ENCODE results near the gene TAF7L. TPM values are rescaled to one million over a fixed set of nuclear protein-coding genes. Genes with fewer than 3 reads are reported as not detected.
"Not testable (repeated sequence)": the region's sequence is repeated elsewhere in the genome, so short reads cannot be mapped to it uniquely, and the experiment has no call there.

TAF7L gene
- total and polyA plus RNA-seq, 2 of the 13 experiments (the other 11 are each of a cell fraction or from before 2014, with no cell fraction given), result 0.05 TPM; not detected in 1

DNA sequence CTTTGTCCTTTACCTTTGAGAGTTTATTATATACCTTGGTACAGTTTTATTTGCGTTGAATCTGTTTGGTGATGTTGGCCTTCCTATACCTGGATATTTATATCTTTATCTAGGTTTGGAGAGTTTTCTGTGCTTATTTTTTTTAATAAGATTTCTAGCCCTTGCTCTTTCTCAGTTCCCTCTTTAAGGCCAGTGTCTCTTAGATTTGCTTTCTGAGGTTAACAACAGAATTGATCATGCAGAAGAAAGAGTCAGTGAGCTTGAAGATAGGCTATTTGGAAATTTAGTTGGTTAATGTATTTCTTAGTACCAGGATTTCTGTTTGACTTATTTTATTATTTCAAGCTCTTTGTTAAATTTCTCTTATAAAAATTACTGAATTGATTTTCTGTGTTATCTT lies 12.7 kb upstream of the TAF7L start:
- no peak overlapping the region for H2AFZ ChIP-seq (ENCODE audit: low read length)
- in situ Hi-C loops (cut with HindIII; ENCODE audit: extremely low pct_ligation_motif_present, low pct_unique_long_range_greater_than_20kb), result no loop called here
- H3K9me3 ChIP-seq (ENCODE audit: low read length), result no peaks in the 10 kb centered on the region
- no peaks in the 10 kb centered on the region for H4K20me1 ChIP-seq (ENCODE audit: insufficient read depth, low read length)
- ChIA-PET CTCF (ENCODE audit: low intra/inter-chr PET ratio, low total read pairs) (no interaction called here), POLR2A (no interaction called here)
- H3K27me3 ChIP-seq (ENCODE audit: control insufficient read depth in 1 of 2, insufficient read depth in 2 of 2, low read length in 2 of 2), result no peaks in the 10 kb centered on the region
- no peak overlapping the region for H3K9ac ChIP-seq (ENCODE audit: insufficient read depth, low read depth, low read length)
- no peak for ATAC-seq
- no peaks in the 10 kb centered on the region for H3K79me2 ChIP-seq (ENCODE audit: insufficient read depth, low read length)
- BruUV-seq (replicated peaks), result no TSS peak
- H3K4me2 ChIP-seq (ENCODE audit: low read depth, low read length), result no peak overlapping the region
- no peak for DNase-seq (ENCODE audit: low spot score)
- no peaks in the 10 kb centered on the region for H3K36me3 ChIP-seq (replicated peaks in 1 of 2; ENCODE audit: control insufficient read depth in 1 of 2, insufficient read depth in 2 of 2, low read length in 2 of 2)
- H3K4me3 ChIP-seq (replicated peaks in 1 of 3; ENCODE audit: insufficient read depth in 1 of 3, low read depth in 2 of 3, low read length in 3 of 3), result no peak overlapping the region
- H3K27ac ChIP-seq (ENCODE audit: extremely low read length, insufficient read depth, low read length), result no peak overlapping the region
- H3K4me1 ChIP-seq (ENCODE audit: insufficient read depth, low read length), result no peaks in the 10 kb centered on the region
- no peak for FAIRE-seq
- intact Hi-C loops (cut with micrococcal nuclease; ENCODE audit: unreplicated experiment), result no loop called here
- no peak for TF ChIP-seq ZMAT3 (CRISPR knock-in tag; conservative IDR thresholded peaks at IDR 0.05)
- no peak for TF ChIP-seq CREB1 (IDR thresholded peaks at IDR 0.05)
- TF ChIP-seq CREB1 (CRISPR knock-in tag; IDR thresholded peaks at IDR 0.05), result no peak
- no peak for TF ChIP-seq ZNF530 (CRISPR knock-in tag; IDR thresholded peaks at IDR 0.05; ENCODE audit: low read depth)
- no peak for TF ChIP-seq ZNF550 (CRISPR knock-in tag; IDR thresholded peaks at IDR 0.05; ENCODE audit: borderline replicate concordance)
- TF ChIP-seq HOXA5 (CRISPR knock-in tag; IDR thresholded peaks at IDR 0.05), result no peak
- no peak for TF ChIP-seq ZNF232 (CRISPR knock-in tag; IDR thresholded peaks at IDR 0.05; ENCODE audit: borderline replicate concordance)
- no peak for TF ChIP-seq NR2F1 (CRISPR knock-in tag; IDR thresholded peaks at IDR 0.05)
- no peak for TF ChIP-seq STAG1 (CRISPR knock-in tag; IDR thresholded peaks at IDR 0.05)
- no peak for TF ChIP-seq ATF4 (CRISPR knock-in tag; IDR thresholded peaks at IDR 0.05)
- TF ChIP-seq AHR (CRISPR knock-in tag; IDR thresholded peaks at IDR 0.05), result no peak
- TF ChIP-seq ZNF740 (CRISPR knock-in tag; IDR thresholded peaks at IDR 0.05), result no peak
- no peak for TF ChIP-seq HMG20B (CRISPR knock-in tag; conservative IDR thresholded peaks at IDR 0.05)
- no peak for TF ChIP-seq NFE2L1 (CRISPR knock-in tag; IDR thresholded peaks at IDR 0.05; ENCODE audit: borderline replicate concordance)
- TF ChIP-seq E2F5 (CRISPR knock-in tag; conservative IDR thresholded peaks at IDR 0.05), result no peak
- no peak for TF ChIP-seq HNRNPL (IDR thresholded peaks at IDR 0.05; ENCODE audit: low read depth, low read length)
- 15% methylated on average over 1 of the region's 1 CpG for WGBS (ENCODE audit: low lambda C conversion rate)

GRCh38 chrX:101295603-101296002 lies 4.5 kb upstream of the TAF7L start:
- H3K9ac ChIP-seq (ENCODE audit: insufficient read depth, low read depth, low read length); H3K27ac ChIP-seq (ENCODE audit: extremely low read length, insufficient read depth, low read length); H3K4me1 ChIP-seq (ENCODE audit: insufficient read depth, low read length); CTCF ChIA-PET (ENCODE audit: low intra/inter-chr PET ratio, low total read pairs); H3K4me3 ChIP-seq (replicated peaks in 1 of 3; ENCODE audit: insufficient read depth in 1 of 3, low read depth in 2 of 3, low read length in 3 of 3); in situ Hi-C loops (cut with HindIII; ENCODE audit: extremely low pct_ligation_motif_present, low pct_unique_long_range_greater_than_20kb); H3K36me3 ChIP-seq (replicated peaks in 1 of 2; ENCODE audit: control insufficient read depth in 1 of 2, insufficient read depth in 2 of 2, low read length in 2 of 2); H3K4me2 ChIP-seq (ENCODE audit: low read depth, low read length); DNase-seq (ENCODE audit: low spot score); H3K27me3 ChIP-seq (ENCODE audit: control insufficient read depth in 1 of 2, insufficient read depth in 2 of 2, low read length in 2 of 2); H3K79me2 ChIP-seq (ENCODE audit: insufficient read depth, low read length); H4K20me1 ChIP-seq (ENCODE audit: insufficient read depth, low read length); H3K9me3 ChIP-seq (ENCODE audit: low read length); FAIRE-seq; BruUV-seq (replicated peaks); H2AFZ ChIP-seq (ENCODE audit: low read length); ATAC-seq; POLR2A ChIA-PET: not testable (repeated sequence)
- 18% methylated on average over 3 of the region's 3 CpGs for WGBS (ENCODE audit: low lambda C conversion rate)
- intact Hi-C loops (cut with micrococcal nuclease; ENCODE audit: unreplicated experiment), result loop anchor here (10.0 kb wide), 1 partner anchor 401 kb away; no protein-coding TSS in a partner anchor

Measured in HepG2 (cell line).